ENCODE data around the gene UBR7. TPM values are rescaled to one million over a fixed set of nuclear protein-coding genes. Genes with fewer than 3 reads are reported as not detected.

The UBR7 gene
- total and polyA plus RNA-seq, 7 donors, result 11.5 to 32.6 (median 17.0) TPM

DNA sequence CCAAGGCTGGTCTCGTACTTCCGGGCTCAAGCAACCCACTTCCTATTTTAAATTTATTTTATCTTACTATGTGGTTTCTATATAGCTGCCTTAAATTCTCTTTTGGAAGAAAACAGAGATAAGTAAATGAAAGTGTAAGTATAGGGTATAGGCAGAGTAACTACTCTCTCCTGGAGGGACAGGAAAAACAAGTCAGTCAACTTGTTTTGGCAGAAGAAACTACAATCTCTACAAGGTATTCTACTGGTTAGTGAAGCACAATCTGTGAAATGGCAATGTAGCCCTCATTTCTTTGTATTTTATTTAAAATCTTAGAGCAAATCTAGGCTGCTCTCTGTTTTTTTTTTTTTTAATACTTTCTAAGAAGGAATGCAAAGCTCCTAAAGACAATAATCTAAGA, 55.4 kb downstream of the UBR7 start:
- H3K27me3 ChIP-seq (ENCODE audit: insufficient read depth in 3 of 3, low read length in 2 of 3), result no peaks in the 10 kb centered on the region
- WGBS, 3 donors, result 92 to 100% (median 96%) methylated on average over 2 of the region's 2 CpGs
- no peaks in the 10 kb centered on the region for H3K4me1 ChIP-seq
- H3K9me3 ChIP-seq, result no peaks in the 10 kb centered on the region
- H3K36me3 ChIP-seq (ENCODE audit: insufficient read depth in 1 of 2, low read depth in 1 of 2), result peaks cover 0 to 46% of the 10 kb centered on the region in 2 donors
- TF ChIP-seq, protein P1, sequence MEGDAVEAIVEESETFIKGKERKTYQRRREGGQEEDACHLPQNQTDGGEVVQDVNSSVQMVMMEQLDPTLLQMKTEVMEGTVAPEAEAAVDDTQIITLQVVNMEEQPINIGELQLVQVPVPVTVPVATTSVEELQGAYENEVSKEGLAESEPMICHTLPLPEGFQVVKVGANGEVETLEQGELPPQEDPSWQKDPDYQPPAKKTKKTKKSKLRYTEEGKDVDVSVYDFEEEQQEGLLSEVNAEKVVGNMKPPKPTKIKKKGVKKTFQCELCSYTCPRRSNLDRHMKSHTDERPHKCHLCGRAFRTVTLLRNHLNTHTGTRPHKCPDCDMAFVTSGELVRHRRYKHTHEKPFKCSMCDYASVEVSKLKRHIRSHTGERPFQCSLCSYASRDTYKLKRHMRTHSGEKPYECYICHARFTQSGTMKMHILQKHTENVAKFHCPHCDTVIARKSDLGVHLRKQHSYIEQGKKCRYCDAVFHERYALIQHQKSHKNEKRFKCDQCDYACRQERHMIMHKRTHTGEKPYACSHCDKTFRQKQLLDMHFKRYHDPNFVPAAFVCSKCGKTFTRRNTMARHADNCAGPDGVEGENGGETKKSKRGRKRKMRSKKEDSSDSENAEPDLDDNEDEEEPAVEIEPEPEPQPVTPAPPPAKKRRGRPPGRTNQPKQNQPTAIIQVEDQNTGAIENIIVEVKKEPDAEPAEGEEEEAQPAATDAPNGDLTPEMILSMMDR (IDR thresholded peaks at IDR 0.05), result no peak
- DNase-seq (no peak), ATAC-seq (no peak)
- H3K4me3 ChIP-seq, result no peak overlapping the region
- intact Hi-C loops (cut with DNase I), result no loop called here
- no peak overlapping the region for H3K27ac ChIP-seq

DNA sequence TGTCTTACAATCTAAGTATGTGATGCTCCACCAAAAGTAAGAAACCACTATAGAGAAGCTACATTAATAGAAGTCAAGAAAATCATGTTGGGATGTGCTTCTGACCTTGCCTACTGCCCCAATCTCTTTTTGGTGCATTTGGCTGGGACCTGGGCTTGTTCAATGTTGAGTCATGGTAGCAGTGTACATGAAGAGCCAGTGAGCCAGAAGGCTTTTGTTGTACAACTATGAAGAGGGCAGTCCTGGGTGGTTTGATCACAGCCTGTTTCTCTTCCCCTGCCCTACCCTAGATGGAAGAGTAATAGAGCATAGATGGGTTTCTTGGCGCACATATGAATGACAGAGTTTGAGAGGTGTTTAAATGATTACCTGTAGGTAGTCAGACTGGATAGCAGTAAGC, 56.4 kb downstream of the UBR7 start:
- TF ChIP-seq, protein P1 (IDR thresholded peaks at IDR 0.05), result no peak
- H3K4me3 ChIP-seq, result no peak overlapping the region
- no peaks in the 10 kb centered on the region for H3K27me3 ChIP-seq (ENCODE audit: insufficient read depth in 3 of 3, low read length in 2 of 3)
- 100% methylated on average over 1 of the region's 1 CpG for WGBS, 3 donors
- intact Hi-C loops (cut with DNase I), result no loop called here
- ATAC-seq (no peak), DNase-seq (no peak)
- H3K9me3 ChIP-seq, result no peaks in the 10 kb centered on the region
- no peak overlapping the region for H3K27ac ChIP-seq
- H3K4me1 ChIP-seq, result no peaks in the 10 kb centered on the region
- peaks cover 0 to 46% of the 10 kb centered on the region in 2 donors for H3K36me3 ChIP-seq (ENCODE audit: insufficient read depth in 1 of 2, low read depth in 1 of 2)

DNA sequence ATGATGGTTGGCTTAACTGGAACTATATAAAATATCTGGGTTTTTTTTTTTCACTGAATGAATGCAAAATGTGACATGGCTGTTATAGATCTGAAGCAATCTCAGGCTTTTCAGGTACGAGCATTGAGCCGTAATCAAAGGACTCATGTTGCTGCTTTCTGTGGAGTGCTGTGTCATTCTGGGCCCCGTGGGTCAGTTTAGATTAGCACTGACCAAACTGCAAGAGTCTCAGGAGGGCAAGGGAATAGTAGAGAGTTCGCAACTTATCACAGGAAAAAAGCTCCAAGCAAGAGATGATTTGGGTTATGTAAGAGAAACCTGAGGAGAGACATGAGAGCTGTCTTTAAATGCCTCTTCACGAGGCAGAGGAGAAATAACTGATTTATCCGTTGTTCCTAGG, 59.1 kb downstream of the UBR7 start:
- WGBS, 3 donors, result 54 to 78% (median 59%) methylated on average over 6 of the region's 6 CpGs
- H3K36me3 ChIP-seq (ENCODE audit: insufficient read depth in 1 of 2, low read depth in 1 of 2), result peaks cover 0 to 26% of the 10 kb centered on the region in 2 donors
- DNase-seq, result no peak
- no peaks in the 10 kb centered on the region for H3K27me3 ChIP-seq (ENCODE audit: insufficient read depth in 3 of 3, low read length in 2 of 3)
- ATAC-seq, result peak in 2 of 4 donors; percentile 36 to 42
- no peaks in the 10 kb centered on the region for H3K9me3 ChIP-seq
- intact Hi-C loops (cut with DNase I), result no loop called here
- H3K4me1 ChIP-seq, result peaks cover 14% of the 10 kb centered on the region
- H3K27ac ChIP-seq, result no peak overlapping the region
- TF ChIP-seq, protein P1 (IDR thresholded peaks at IDR 0.05), result no peak
- no peak overlapping the region for H3K4me3 ChIP-seq

DNA sequence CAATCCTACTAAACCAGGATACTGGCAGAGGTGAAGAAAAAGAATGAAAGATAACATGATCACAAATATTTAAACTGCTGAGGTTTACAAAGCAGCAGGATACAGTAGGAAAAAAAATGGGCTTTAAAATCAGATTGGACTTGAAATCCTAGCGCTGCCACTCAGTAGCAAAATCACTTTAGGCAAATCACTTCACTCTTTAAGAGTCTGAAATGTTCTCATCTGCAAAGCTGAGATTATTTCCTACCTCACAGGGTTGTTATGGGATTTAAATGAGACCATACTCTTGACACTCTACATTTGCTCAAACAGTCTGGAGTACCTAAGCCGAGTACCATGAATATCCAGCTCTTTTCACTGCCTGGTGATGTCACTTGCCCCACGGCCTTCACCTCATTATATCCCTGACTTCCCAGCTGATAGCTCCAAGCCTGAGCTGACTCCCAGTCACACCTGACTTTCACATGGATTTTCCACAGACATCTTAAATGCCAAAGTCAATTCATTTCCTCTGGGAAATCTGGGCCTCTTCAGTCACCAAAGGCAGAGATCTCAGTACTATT, 60.2 kb downstream of the UBR7 start:
- no peak for ATAC-seq
- peaks cover 0 to 15% of the 10 kb centered on the region in 2 donors for H3K36me3 ChIP-seq (ENCODE audit: insufficient read depth in 1 of 2, low read depth in 1 of 2)
- no peak for DNase-seq
- intact Hi-C loops (cut with DNase I), result no loop called here
- WGBS, 3 donors, result 79 to 92% (median 87%) methylated on average over 3 of the region's 3 CpGs
- H3K4me3 ChIP-seq, result no peak overlapping the region
- TF ChIP-seq, protein P1 (IDR thresholded peaks at IDR 0.05), result no peak
- no peaks in the 10 kb centered on the region for H3K27me3 ChIP-seq (ENCODE audit: insufficient read depth in 3 of 3, low read length in 2 of 3)
- no peak overlapping the region for H3K27ac ChIP-seq
- no peaks in the 10 kb centered on the region for H3K9me3 ChIP-seq
- H3K4me1 ChIP-seq, result peaks cover 20% of the 10 kb centered on the region

DNA sequence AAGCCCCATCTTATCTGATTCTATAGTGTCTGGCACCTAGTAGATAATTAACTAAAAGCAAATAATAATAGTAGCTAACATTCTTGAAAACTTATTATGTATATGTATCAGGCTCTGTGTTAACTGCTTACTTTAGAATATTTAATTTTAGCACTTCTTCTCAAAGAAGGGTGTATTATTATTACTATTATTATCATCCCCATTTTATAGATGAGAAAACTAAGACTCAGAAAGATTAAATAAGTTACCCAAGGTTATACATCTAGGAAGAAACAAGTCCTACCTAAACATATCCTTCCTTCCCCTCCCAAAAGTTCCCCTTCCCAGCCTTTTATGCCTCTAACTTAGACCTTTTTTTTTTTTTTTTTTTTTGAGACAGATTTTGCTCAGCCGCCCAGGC, 61.4 kb downstream of the UBR7 start:
- Histone ChIP-seq H3K27me3 (ENCODE audit: insufficient read depth in 3 of 3, low read length in 2 of 3) (no peaks in the 10 kb centered on the region), H3K9me3 (no peaks in the 10 kb centered on the region), H3K4me1 (peaks cover 20% of the 10 kb centered on the region), H3K36me3 (ENCODE audit: insufficient read depth in 1 of 2, low read depth in 1 of 2) (peaks cover 0 to 3% of the 10 kb centered on the region in 2 donors), H3K4me3 (no peak overlapping the region), H3K27ac (no peak overlapping the region)
- 94 to 100% (median 100%) methylated on average over 1 of the region's 1 CpG for WGBS, 3 donors
- TF ChIP-seq, protein P1 (IDR thresholded peaks at IDR 0.05), result no peak
- DNase-seq, result no peak
- ATAC-seq, result no peak
- intact Hi-C loops (cut with DNase I), result no loop called here

All from psoas muscle (tissue), 8 donors.